Neural cell (in vitro differentiated cells): ENCODE data around the gene COP1. TPM values are rescaled to one million over a fixed set of nuclear protein-coding genes. Genes with fewer than 3 reads are reported as not detected.

Experiments used
- H2AFZ ChIP-seq: fragments of 200-600, 300-800 bp; sonication (generic), shearing (Covaris generic); 2 replicates; pipeline ENCODE4 v1.6.0; 2014; ENCODE audit warnings: low read depth, mild to moderate bottlenecking, antibody characterized with exemption, low read length, moderate library complexity
- H3F3A ChIP-seq: fragments of 200-600 bp; shearing (Covaris generic); 2 replicates; pipeline ENCODE4 v1.6.1; 2016; ENCODE audit warnings: mild to moderate bottlenecking, moderate library complexity, mixed read lengths, antibody characterized with exemption, low read length; ENCODE audit not compliant: insufficient read depth, poor library complexity, severe bottlenecking
- H3K27ac ChIP-seq: fragments of 200-600, 300-800 bp; sonication (generic), shearing (Covaris generic); 2 replicates; pipeline ENCODE4 v1.5.1; 2014; ENCODE audit warnings: mild to moderate bottlenecking, low read length, moderate library complexity
- H3K27me3 ChIP-seq: fragments of 300-800, 200-600 bp; sonication (generic), shearing (Covaris generic); 2 replicates; pipeline ENCODE4 v1.6.0; 2014; ENCODE audit warnings: mild to moderate bottlenecking, low read depth, low read length, moderate library complexity; ENCODE audit not compliant: insufficient read depth
- H3K36me3 ChIP-seq: fragments of 300-800, 200-600 bp; sonication (generic), shearing (Covaris generic); 2 replicates; pipeline ENCODE4 v1.5.1; 2014; ENCODE audit warnings: mild to moderate bottlenecking, antibody characterized with exemption, low read length, moderate library complexity; ENCODE audit not compliant: insufficient read depth
- H3K4me2 ChIP-seq: fragments of 300-800, 200-600 bp; sonication (generic), shearing (Covaris generic); 2 replicates; pipeline ENCODE4 v1.6.0; 2014; ENCODE audit warnings: mild to moderate bottlenecking, low read length
- H3K4me3 ChIP-seq: fragments of 300-800, 200-600 bp; sonication (generic), shearing (Covaris generic); 2 replicates; pipeline ENCODE4 v1.5.1; 2014; ENCODE audit warnings: mild to moderate bottlenecking, low read length, moderate library complexity
- H3K79me2 ChIP-seq: fragments of 200-600 bp; shearing (Covaris generic); replicated peaks from 2 replicates; pipeline ENCODE4 v1.6.0; 2014; ENCODE audit warnings: mild to moderate bottlenecking, low read length, moderate library complexity; ENCODE audit not compliant: insufficient read depth
- H3K9ac ChIP-seq: fragments of 300-800, 200-600 bp; sonication (generic), shearing (Covaris generic); 2 replicates; pipeline ENCODE4 v1.6.1; 2016; ENCODE audit warnings: mild to moderate bottlenecking, low read length, mixed read lengths
- H3K9me2 ChIP-seq: fragments of 200-600 bp; shearing (Covaris generic); 2 replicates; pipeline ENCODE4 v1.6.1; 2016; ENCODE audit warnings: mild to moderate bottlenecking, low read length, mixed read lengths; ENCODE audit not compliant: insufficient read depth
- H3K9me3 ChIP-seq: fragments of 200-600, 300-800 bp; sonication (generic), shearing (Covaris generic); 2 replicates; pipeline ENCODE4 v1.6.1; 2016; ENCODE audit warnings: mild to moderate bottlenecking, mixed run types, low read length, moderate library complexity, mixed read lengths
- H4K20me1 ChIP-seq: fragments of 200-600 bp; shearing (Covaris generic); 2 replicates; pipeline ENCODE4 v1.6.1; 2016; ENCODE audit warnings: mild to moderate bottlenecking, mixed run types; ENCODE audit not compliant: insufficient read depth
- CTCF ChIP-seq: fragments of 450-650 bp; IDR thresholded peaks from 2 replicates; pipeline ENCODE4 v1.5.1; 2014; ENCODE audit warnings: antibody characterized with exemption, mild to moderate bottlenecking, moderate library complexity; ENCODE audit not compliant: poor library complexity, severe bottlenecking
- EP300 ChIP-seq: fragments of 450-650 bp; conservative IDR thresholded peaks from 2 replicates; pipeline ENCODE4 v1.6.1; 2014; ENCODE audit warnings: antibody characterized with exemption, mild to moderate bottlenecking, moderate library complexity; ENCODE audit not compliant: poor library complexity, severe bottlenecking
- EZH2 ChIP-seq: fragments of 200-600, 300-800 bp; shearing (Covaris generic), sonication (generic); IDR thresholded peaks from 2 replicates; pipeline ENCODE4 v1.6.1; 2014; ENCODE audit warnings: antibody characterized with exemption, low read length, borderline replicate concordance, mild to moderate bottlenecking; ENCODE audit not compliant: insufficient read depth, poor library complexity, severe bottlenecking
- MXI1 ChIP-seq: fragments of 450-650 bp; conservative IDR thresholded peaks from 2 replicates; pipeline ENCODE4 v1.6.1; 2014; ENCODE audit warnings: antibody characterized with exemption, mild to moderate bottlenecking; ENCODE audit not compliant: poor library complexity, severe bottlenecking
- POLR2AphosphoS5 ChIP-seq: IDR thresholded peaks from 2 replicates; pipeline ENCODE4 v1.6.1; 2012
- RAD21 ChIP-seq: fragments of 450-650 bp; conservative IDR thresholded peaks from 2 replicates; pipeline ENCODE4 v1.6.1; 2014; ENCODE audit warnings: antibody characterized with exemption, mild to moderate bottlenecking, moderate library complexity
- REST ChIP-seq: IDR thresholded peaks from 2 replicates; pipeline ENCODE4 v1.6.1; 2012; ENCODE audit warnings: borderline replicate concordance
- SMC3 ChIP-seq: fragments of 450-650 bp; conservative IDR thresholded peaks from 2 replicates; pipeline ENCODE4 v1.6.1; 2014; ENCODE audit warnings: antibody characterized with exemption, mild to moderate bottlenecking, moderate library complexity; ENCODE audit not compliant: poor library complexity
- TAF1 ChIP-seq: IDR thresholded peaks from 2 replicates; pipeline ENCODE4 v1.6.1; 2012; ENCODE audit warnings: low read depth
- polyA plus RNA-seq: library from polyadenylated mRNA; depleted of rRNA; stranded (reverse); fragments of >200 nt; gene quantifications from 2 replicates; pipeline ENCODE4 v1.2.3, GENCODE V29; 2014

Gene COP1
- polyA plus RNA-seq, 1 donor from 2014 or later = 72.3 TPM

GRCh38 chr1:176159993-176160392 lies 47.1 kb downstream of the COP1 start:
- H3K79me2 ChIP-seq = peaks cover 14% of the 10 kb centered on the region
- H3K9me2 ChIP-seq = no peaks in the 10 kb centered on the region
- no peak for TF ChIP-seq REST
- no peak for TF ChIP-seq EZH2
- no peak for TF ChIP-seq RAD21
- TF ChIP-seq CTCF = no peak
- no peak for TF ChIP-seq POLR2AphosphoS5
- no peak for TF ChIP-seq EP300
- no peak for TF ChIP-seq MXI1
- no peak for TF ChIP-seq SMC3
- no peak for TF ChIP-seq TAF1
- H3K9ac ChIP-seq = no peak overlapping the region
- no peak overlapping the region for H2AFZ ChIP-seq
- no peaks in the 10 kb centered on the region for H3K27me3 ChIP-seq
- no peak overlapping the region for H3K4me3 ChIP-seq
- no peak overlapping the region for H3K4me2 ChIP-seq
- no peak overlapping the region for H3K27ac ChIP-seq
- no peaks in the 10 kb centered on the region for H3K9me3 ChIP-seq
- H4K20me1 ChIP-seq = no peaks in the 10 kb centered on the region
- H3K36me3 ChIP-seq = peaks cover 9% of the 10 kb centered on the region
- H3F3A ChIP-seq = no peaks in the 10 kb centered on the region

GRCh38 chr1:176157995-176158394 lies 49.1 kb downstream of the COP1 start:
- Histone ChIP-seq H3K9me2 (no peaks in the 10 kb centered on the region), H3K79me2 (peaks cover 13% of the 10 kb centered on the region), H3K36me3 (peaks cover 19% of the 10 kb centered on the region), H3K4me3 (no peak overlapping the region), H3F3A (no peaks in the 10 kb centered on the region), H3K27ac (no peak overlapping the region), H3K9ac (no peak overlapping the region), H3K4me2 (no peak overlapping the region), H4K20me1 (no peaks in the 10 kb centered on the region), H3K9me3 (no peaks in the 10 kb centered on the region), H3K27me3 (no peaks in the 10 kb centered on the region), H2AFZ (no peak overlapping the region)
- TF ChIP-seq SMC3 (no peak), RAD21 (no peak), EP300 (no peak), POLR2AphosphoS5 (no peak), TAF1 (no peak), REST (no peak)
